ENCODE data around the gene POLG2. TPM values are rescaled to one million over a fixed set of nuclear protein-coding genes. Genes with fewer than 3 reads are reported as not detected.

Gene POLG2
- polyA plus RNA-seq, 2 of the 4 experiments (the other 2 are of a cell fraction), result 26.3 to 31.3 TPM

DNA sequence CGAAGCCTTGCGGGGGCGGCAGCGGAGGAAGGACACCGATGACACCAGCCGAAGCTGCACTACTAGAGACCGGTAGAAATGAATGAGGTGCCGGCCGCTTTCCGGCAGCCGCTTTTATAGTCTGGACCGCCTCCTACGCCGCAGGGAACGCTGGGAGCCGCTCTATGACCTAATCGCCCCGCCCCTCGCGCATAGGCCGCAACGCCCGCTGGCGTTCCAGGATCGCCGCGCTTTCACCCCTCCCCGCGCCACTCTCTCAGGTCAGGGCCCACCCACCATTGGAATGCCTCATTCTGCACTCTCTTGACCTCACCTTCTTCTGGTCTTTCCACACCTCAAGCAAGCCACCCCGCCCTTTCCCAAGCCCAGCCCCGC, 9.3 kb upstream of the POLG2 start, which contains the start of gene DDX5:
Gene DDX5, minus strand, starts transcription at position 89 of the 375 bp plus-strand sequence. CDS start 170 bp downstream, outside the sequence.
- ATAC-seq (peak; percentile 70 to 76), DNase-seq (ENCODE audit: low read depth in 1 of 2, low spot score in 1 of 2) (peak; percentile 97 to 99), FAIRE-seq (no peak)
- ChIA-PET POLR2A (interaction anchor here (0.6 to 4.2 kb wide), 37 partner anchors 9 to 663 kb away, joined by 3 to 132 read pairs (median 5); partner anchors contain the start of genes MILR1, POLG2 and SMURF2), CTCF (interaction anchor here (0.6 to 4.9 kb wide), 15 partner anchors 10 to 203 kb away, joined by 3 to 42 read pairs (median 4); partner anchors contain the start of gene POLG2)
- under 1% methylated on average over 30 of the region's 31 CpGs for WGBS (ENCODE audit: missing lambda C conversion rate)
- peak within 1 kb of the TSS; percentile 96 to 97 for H3K27ac ChIP-seq
- H3K4me1 ChIP-seq, result peaks cover 40% of the 10 kb centered on the region
- H3K4me2 ChIP-seq, result peak within 1 kb of the TSS; percentile 94
- H3K9me3 ChIP-seq, result no peaks in the 10 kb centered on the region
- TF ChIP-seq TP53 (CRISPR knock-in tag; IDR thresholded peaks at IDR 0.05) (peak; percentile 45; the same call in 1 of the 2 replicates), POLR2A (IDR thresholded peaks at IDR 0.05; ENCODE audit: low read length) (peak; percentile 100), CHD2 (IDR thresholded peaks at IDR 0.05; ENCODE audit: low read length, partially characterized antibody) (no peak), JUN (IDR thresholded peaks at IDR 0.05) (peak; percentile 94 to 98), FOXS1 (CRISPR knock-in tag; IDR thresholded peaks at IDR 0.05) (no peak), FOSL2 (IDR thresholded peaks at IDR 0.05) (no peak), FOSL2 (CRISPR knock-in tag; IDR thresholded peaks at IDR 0.05) (peak; percentile 37; the same call in 1 of the 2 replicates), RNF2 (IDR thresholded peaks at IDR 0.05; ENCODE audit: borderline replicate concordance, low read depth) (no peak), HOXB5 (CRISPR knock-in tag; IDR thresholded peaks at IDR 0.05) (0 out of 2 replicates have a peak, but pooled peaks have one; percentile 32), GATA3 (IDR thresholded peaks at IDR 0.05; ENCODE audit: borderline replicate concordance) (peak; percentile 28; the same call in 1 of the 2 replicates), EHMT2 (IDR thresholded peaks at IDR 0.05; ENCODE audit: low read depth) (no peak), EP300 (IDR thresholded peaks at IDR 0.05) (no peak), PHF8 (IDR thresholded peaks at IDR 0.05; ENCODE audit: borderline replicate concordance, low read depth) (no peak; the same call in 1 of the 2 replicates), MAFK (IDR thresholded peaks at IDR 0.05; ENCODE audit: partially characterized antibody) (no peak), ZC3H11A (IDR thresholded peaks at IDR 0.05) (no peak), POLR2AphosphoS2 (conservative IDR thresholded peaks at IDR 0.05; ENCODE audit: low read length) (0 out of 2 replicates have a peak, but pooled peaks have one; percentile 28), FOSB (CRISPR knock-in tag; IDR thresholded peaks at IDR 0.05) (no peak; the same call in 1 of the 2 replicates), MYC (IDR thresholded peaks at IDR 0.05; ENCODE audit: borderline replicate concordance, low read length) (peak; percentile 83), TFCP2L1 (CRISPR knock-in tag; IDR thresholded peaks at IDR 0.05) (peak; percentile 87; the same call in 1 of the 2 replicates), MAZ (IDR thresholded peaks at IDR 0.05; ENCODE audit: borderline replicate concordance, low read depth, low read length) (peak; percentile 87; the same call in 1 of the 2 replicates), CEBPB (IDR thresholded peaks at IDR 0.05) (peak; percentile 19 to 59; a peak in 1 of 4 replicates)
- TF ChIP-seq, protein P1, sequence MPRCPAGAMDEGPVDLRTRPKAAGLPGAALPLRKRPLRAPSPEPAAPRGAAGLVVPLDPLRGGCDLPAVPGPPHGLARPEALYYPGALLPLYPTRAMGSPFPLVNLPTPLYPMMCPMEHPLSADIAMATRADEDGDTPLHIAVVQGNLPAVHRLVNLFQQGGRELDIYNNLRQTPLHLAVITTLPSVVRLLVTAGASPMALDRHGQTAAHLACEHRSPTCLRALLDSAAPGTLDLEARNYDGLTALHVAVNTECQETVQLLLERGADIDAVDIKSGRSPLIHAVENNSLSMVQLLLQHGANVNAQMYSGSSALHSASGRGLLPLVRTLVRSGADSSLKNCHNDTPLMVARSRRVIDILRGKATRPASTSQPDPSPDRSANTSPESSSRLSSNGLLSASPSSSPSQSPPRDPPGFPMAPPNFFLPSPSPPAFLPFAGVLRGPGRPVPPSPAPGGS (IDR thresholded peaks at IDR 0.05), result peak; percentile 99
- TF ChIP-seq, protein P2, sequence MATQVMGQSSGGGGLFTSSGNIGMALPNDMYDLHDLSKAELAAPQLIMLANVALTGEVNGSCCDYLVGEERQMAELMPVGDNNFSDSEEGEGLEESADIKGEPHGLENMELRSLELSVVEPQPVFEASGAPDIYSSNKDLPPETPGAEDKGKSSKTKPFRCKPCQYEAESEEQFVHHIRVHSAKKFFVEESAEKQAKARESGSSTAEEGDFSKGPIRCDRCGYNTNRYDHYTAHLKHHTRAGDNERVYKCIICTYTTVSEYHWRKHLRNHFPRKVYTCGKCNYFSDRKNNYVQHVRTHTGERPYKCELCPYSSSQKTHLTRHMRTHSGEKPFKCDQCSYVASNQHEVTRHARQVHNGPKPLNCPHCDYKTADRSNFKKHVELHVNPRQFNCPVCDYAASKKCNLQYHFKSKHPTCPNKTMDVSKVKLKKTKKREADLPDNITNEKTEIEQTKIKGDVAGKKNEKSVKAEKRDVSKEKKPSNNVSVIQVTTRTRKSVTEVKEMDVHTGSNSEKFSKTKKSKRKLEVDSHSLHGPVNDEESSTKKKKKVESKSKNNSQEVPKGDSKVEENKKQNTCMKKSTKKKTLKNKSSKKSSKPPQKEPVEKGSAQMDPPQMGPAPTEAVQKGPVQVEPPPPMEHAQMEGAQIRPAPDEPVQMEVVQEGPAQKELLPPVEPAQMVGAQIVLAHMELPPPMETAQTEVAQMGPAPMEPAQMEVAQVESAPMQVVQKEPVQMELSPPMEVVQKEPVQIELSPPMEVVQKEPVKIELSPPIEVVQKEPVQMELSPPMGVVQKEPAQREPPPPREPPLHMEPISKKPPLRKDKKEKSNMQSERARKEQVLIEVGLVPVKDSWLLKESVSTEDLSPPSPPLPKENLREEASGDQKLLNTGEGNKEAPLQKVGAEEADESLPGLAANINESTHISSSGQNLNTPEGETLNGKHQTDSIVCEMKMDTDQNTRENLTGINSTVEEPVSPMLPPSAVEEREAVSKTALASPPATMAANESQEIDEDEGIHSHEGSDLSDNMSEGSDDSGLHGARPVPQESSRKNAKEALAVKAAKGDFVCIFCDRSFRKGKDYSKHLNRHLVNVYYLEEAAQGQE (IDR thresholded peaks at IDR 0.05), result 0 out of 2 replicates have a peak, but pooled peaks have one; percentile 18
- TF ChIP-seq, protein P3, sequence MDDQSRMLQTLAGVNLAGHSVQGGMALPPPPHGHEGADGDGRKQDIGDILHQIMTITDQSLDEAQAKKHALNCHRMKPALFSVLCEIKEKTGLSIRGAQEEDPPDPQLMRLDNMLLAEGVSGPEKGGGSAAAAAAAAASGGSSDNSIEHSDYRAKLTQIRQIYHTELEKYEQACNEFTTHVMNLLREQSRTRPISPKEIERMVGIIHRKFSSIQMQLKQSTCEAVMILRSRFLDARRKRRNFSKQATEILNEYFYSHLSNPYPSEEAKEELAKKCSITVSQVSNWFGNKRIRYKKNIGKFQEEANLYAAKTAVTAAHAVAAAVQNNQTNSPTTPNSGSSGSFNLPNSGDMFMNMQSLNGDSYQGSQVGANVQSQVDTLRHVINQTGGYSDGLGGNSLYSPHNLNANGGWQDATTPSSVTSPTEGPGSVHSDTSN (IDR thresholded peaks at IDR 0.05), result peak; percentile 78
- TF ChIP-seq, protein P4, sequence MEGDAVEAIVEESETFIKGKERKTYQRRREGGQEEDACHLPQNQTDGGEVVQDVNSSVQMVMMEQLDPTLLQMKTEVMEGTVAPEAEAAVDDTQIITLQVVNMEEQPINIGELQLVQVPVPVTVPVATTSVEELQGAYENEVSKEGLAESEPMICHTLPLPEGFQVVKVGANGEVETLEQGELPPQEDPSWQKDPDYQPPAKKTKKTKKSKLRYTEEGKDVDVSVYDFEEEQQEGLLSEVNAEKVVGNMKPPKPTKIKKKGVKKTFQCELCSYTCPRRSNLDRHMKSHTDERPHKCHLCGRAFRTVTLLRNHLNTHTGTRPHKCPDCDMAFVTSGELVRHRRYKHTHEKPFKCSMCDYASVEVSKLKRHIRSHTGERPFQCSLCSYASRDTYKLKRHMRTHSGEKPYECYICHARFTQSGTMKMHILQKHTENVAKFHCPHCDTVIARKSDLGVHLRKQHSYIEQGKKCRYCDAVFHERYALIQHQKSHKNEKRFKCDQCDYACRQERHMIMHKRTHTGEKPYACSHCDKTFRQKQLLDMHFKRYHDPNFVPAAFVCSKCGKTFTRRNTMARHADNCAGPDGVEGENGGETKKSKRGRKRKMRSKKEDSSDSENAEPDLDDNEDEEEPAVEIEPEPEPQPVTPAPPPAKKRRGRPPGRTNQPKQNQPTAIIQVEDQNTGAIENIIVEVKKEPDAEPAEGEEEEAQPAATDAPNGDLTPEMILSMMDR (IDR thresholded peaks at IDR 0.05), result no peak
- peak within 1 kb of the TSS; percentile 91 for H3K4me3 ChIP-seq
